ENCODE data around the gene RADIL.
"Not testable (repeated sequence)": the region's sequence is repeated elsewhere in the genome, so short reads cannot be mapped to it uniquely, and the experiment has no call there.

RADIL gene

DNA sequence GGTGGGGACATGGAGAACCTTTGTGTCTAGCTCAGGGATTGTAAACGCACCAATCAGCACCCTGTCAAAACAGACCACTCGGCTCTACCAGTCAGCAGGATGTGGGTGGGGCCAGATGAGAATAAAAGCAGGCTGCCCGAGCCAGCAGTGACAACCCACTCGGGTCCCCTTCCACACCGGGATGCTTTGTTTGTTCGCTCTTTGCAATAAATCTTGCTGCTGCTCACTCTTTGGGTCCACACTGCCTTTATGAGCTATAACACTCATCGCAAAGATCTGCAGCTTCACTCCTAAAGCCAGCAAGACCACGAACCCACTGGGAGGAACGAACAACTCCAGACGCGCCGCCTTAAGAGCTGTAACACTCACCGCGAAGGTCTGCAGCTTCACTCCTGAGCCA, 89.3 kb downstream of the RADIL start:
- H3K9me3 Mint-ChIP-seq, H3K4me3 Mint-ChIP-seq, H3K27ac Mint-ChIP-seq: not testable (repeated sequence)

GRCh38 chr7:4793385-4793993, 90.0 kb downstream of the RADIL start:
- not testable (repeated sequence) for H3K4me1 Mint-ChIP-seq (ENCODE audit: low read depth); H3K27ac Mint-ChIP-seq; H3K9me3 Mint-ChIP-seq; H3K4me3 Mint-ChIP-seq; H3K36me3 Mint-ChIP-seq (ENCODE audit: low read depth); H3K27me3 Mint-ChIP-seq (ENCODE audit: low read depth)

More for the DNA sequence above, 89.3 kb downstream of the RADIL start:
- H3K4me1 Mint-ChIP-seq (ENCODE audit: low read depth); H3K27me3 Mint-ChIP-seq (ENCODE audit: low read depth); H3K36me3 Mint-ChIP-seq (ENCODE audit: low read depth): not testable (repeated sequence)

- no peaks in the 10 kb centered on the region for H3K9me3 Mint-ChIP-seq
- no peak overlapping the region for H3K4me3 Mint-ChIP-seq
- H3K4me1 Mint-ChIP-seq (ENCODE audit: low read depth), result peaks cover 2% of the 10 kb centered on the region
- peaks cover 11% of the 10 kb centered on the region for H3K36me3 Mint-ChIP-seq (ENCODE audit: low read depth)
- no peak overlapping the region for H3K27ac Mint-ChIP-seq
- H3K27me3 Mint-ChIP-seq (ENCODE audit: low read depth), result no peaks in the 10 kb centered on the region
These were observed 90.9 kb downstream of the RADIL start for GRCh38 chr7:4792537-4793126.

- H3K4me1 Mint-ChIP-seq (ENCODE audit: low read depth), result peaks cover 2% of the 10 kb centered on the region
- no peaks in the 10 kb centered on the region for H3K9me3 Mint-ChIP-seq
- H3K27me3 Mint-ChIP-seq (ENCODE audit: low read depth), result no peaks in the 10 kb centered on the region
- peaks cover 11% of the 10 kb centered on the region for H3K36me3 Mint-ChIP-seq (ENCODE audit: low read depth)
- H3K27ac Mint-ChIP-seq, result no peak overlapping the region
- H3K4me3 Mint-ChIP-seq, result no peak overlapping the region
These were observed 91.6 kb downstream of the RADIL start for GRCh38 chr7:4791738-4792536.

- Mint-ChIP-seq H3K27me3 (ENCODE audit: low read depth) (no peaks in the 10 kb centered on the region), H3K9me3 (no peaks in the 10 kb centered on the region), H3K4me3 (no peak overlapping the region), H3K4me1 (ENCODE audit: low read depth) (peaks cover 2% of the 10 kb centered on the region), H3K27ac (no peak overlapping the region), H3K36me3 (ENCODE audit: low read depth) (peaks cover 11% of the 10 kb centered on the region)
These were observed 92.3 kb downstream of the RADIL start for GRCh38 chr7:4791101-4791737.

DNA sequence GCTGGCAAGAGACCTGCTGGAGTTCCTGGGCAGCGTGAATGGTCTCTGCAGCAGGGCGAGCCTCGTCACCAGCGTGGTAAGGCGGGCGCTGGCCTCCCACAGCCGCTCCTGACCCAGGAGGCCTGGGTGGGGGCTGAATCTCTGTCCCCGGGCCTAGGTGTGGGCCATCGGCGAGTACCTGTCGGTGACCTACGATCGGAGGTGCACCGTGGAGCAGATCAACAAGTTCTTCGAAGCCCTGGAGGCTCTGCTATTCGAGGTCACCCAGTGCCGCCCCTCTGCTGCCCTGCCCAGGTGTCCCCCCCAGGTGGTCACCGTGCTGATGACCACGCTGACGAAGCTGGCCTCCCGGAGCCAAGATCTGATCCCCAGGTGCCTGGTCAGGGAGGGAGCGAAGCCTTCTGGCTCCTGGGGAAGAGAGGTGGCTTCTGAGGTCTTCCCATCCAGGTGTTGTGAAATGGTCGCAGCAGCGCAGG, 93.0 kb downstream of the RADIL start:
- H3K27ac Mint-ChIP-seq, result no peak overlapping the region
- H3K36me3 Mint-ChIP-seq (ENCODE audit: low read depth), result peaks cover 13% of the 10 kb centered on the region
- H3K27me3 Mint-ChIP-seq (ENCODE audit: low read depth), result no peaks in the 10 kb centered on the region
- no peaks in the 10 kb centered on the region for H3K9me3 Mint-ChIP-seq
- peaks cover 2% of the 10 kb centered on the region for H3K4me1 Mint-ChIP-seq (ENCODE audit: low read depth)
- H3K4me3 Mint-ChIP-seq, result no peak overlapping the region

DNA sequence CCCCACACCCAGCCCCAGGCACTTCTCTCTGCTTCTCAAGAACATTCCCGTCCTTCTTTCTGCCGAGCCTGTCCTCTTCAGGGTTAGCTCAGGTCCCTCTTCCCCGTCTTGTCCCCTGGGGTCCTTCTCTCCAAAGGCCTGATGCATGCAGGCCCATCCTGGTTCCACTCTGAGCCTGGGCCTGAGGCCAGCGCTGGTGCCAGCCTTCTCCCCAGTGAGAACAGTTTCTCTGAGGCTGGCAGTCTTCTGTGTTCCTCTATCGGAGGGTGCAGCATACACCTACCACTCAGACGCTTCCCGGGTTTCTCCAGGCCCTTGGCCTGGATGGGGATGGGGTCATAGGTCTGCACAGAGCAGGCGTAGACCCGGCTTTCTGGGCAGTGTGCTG, 93.4 kb downstream of the RADIL start:
- Mint-ChIP-seq H3K27ac (no peak overlapping the region), H3K4me1 (ENCODE audit: low read depth) (peaks cover 2% of the 10 kb centered on the region), H3K9me3 (no peaks in the 10 kb centered on the region), H3K27me3 (ENCODE audit: low read depth) (no peaks in the 10 kb centered on the region), H3K4me3 (no peak overlapping the region), H3K36me3 (ENCODE audit: low read depth) (peaks cover 13% of the 10 kb centered on the region)

GRCh38 chr7:4789194-4790077, 94.1 kb downstream of the RADIL start:
- Mint-ChIP-seq H3K4me1 (ENCODE audit: low read depth) (peaks cover 2% of the 10 kb centered on the region), H3K27me3 (ENCODE audit: low read depth) (no peaks in the 10 kb centered on the region), H3K4me3 (no peak overlapping the region), H3K36me3 (ENCODE audit: low read depth) (peaks cover 13% of the 10 kb centered on the region), H3K9me3 (no peaks in the 10 kb centered on the region), H3K27ac (no peak overlapping the region)

GRCh38 chr7:4788627-4789189, 94.8 kb downstream of the RADIL start:
- no peaks in the 10 kb centered on the region for H3K9me3 Mint-ChIP-seq
- peaks cover 10% of the 10 kb centered on the region for H3K36me3 Mint-ChIP-seq (ENCODE audit: low read depth)
- H3K27me3 Mint-ChIP-seq (ENCODE audit: low read depth), result no peaks in the 10 kb centered on the region
- no peak overlapping the region for H3K27ac Mint-ChIP-seq
- peaks cover 2% of the 10 kb centered on the region for H3K4me1 Mint-ChIP-seq (ENCODE audit: low read depth)
- no peak overlapping the region for H3K4me3 Mint-ChIP-seq

DNA sequence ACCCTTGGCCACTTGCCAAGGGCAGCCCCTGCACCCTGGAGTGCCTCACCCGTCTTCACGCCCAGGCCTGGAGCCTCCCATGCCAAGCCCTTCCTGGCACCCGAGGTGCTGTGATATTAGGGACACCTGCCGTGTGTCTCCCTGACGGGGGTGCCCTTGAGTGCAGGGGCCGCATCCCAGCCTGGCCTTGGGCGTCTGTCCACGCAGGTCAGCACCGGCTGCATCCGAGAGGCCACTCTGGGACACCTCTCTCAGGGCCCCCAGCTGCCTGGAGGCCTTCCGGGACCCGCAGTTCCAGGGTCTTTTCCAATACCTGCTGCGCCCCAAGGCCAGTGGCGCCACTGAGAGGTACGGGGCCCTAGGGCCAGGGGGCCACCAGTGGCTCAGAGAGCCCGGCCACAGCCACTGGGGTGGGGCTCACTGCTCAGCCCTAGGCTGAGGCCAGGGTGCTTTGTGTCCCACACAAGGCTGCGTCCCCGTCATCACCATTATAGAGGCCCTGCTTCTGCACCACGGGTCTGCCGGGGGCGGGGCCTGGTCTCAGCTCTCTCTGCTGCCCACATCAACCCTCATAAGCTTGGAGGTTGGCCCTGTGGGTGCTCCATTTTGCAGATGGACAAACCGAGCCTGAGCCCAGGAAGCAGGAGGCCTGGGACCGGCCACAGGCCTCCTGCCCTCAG, 95.4 kb downstream of the RADIL start:
- no peaks in the 10 kb centered on the region for H3K9me3 Mint-ChIP-seq
- H3K4me1 Mint-ChIP-seq (ENCODE audit: low read depth), result peaks cover 2% of the 10 kb centered on the region
- H3K4me3 Mint-ChIP-seq, result no peak overlapping the region
- H3K27ac Mint-ChIP-seq, result no peak overlapping the region
- peaks cover 11% of the 10 kb centered on the region for H3K36me3 Mint-ChIP-seq (ENCODE audit: low read depth)
- no peaks in the 10 kb centered on the region for H3K27me3 Mint-ChIP-seq (ENCODE audit: low read depth)

GRCh38 chr7:4787541-4787940, 96.0 kb downstream of the RADIL start:
- H3K9me3 Mint-ChIP-seq, result no peaks in the 10 kb centered on the region
- H3K36me3 Mint-ChIP-seq (ENCODE audit: low read depth), result peaks cover 12% of the 10 kb centered on the region
- no peaks in the 10 kb centered on the region for H3K27me3 Mint-ChIP-seq (ENCODE audit: low read depth)
- H3K4me1 Mint-ChIP-seq (ENCODE audit: low read depth), result peaks cover 2% of the 10 kb centered on the region
- H3K27ac Mint-ChIP-seq, result no peak overlapping the region
- no peak overlapping the region for H3K4me3 Mint-ChIP-seq

GRCh38 chr7:4786015-4786414, 97.5 kb downstream of the RADIL start:
- Mint-ChIP-seq H3K36me3 (ENCODE audit: low read depth) (peaks cover 15% of the 10 kb centered on the region), H3K27me3 (ENCODE audit: low read depth) (no peaks in the 10 kb centered on the region), H3K27ac (no peak overlapping the region), H3K4me1 (ENCODE audit: low read depth) (no peaks in the 10 kb centered on the region), H3K9me3 (no peaks in the 10 kb centered on the region), H3K4me3 (no peak overlapping the region)

DNA sequence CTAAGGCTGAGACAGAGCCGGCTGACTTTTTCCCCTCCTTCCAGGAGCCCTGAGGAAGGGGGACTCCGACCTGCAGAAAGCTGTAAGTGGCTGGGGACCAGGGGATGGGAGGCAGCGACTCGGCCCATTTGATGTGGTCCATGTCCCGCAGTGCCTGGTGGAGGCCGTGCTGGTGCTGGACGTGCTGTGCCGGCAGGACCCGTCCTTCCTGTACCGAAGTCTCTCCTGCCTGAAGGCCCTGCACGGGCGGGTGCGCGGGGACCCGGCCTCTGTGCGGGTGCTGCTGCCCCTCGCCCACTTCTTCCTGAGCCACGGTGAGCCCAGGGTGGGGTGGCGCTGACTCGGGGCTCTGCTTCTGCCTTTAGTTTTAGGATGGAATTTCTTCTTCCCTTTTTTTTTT, 98.1 kb downstream of the RADIL start:
- H3K27ac Mint-ChIP-seq, result no peak overlapping the region
- H3K4me3 Mint-ChIP-seq, result no peak overlapping the region
- H3K4me1 Mint-ChIP-seq (ENCODE audit: low read depth), result no peaks in the 10 kb centered on the region
- no peaks in the 10 kb centered on the region for H3K9me3 Mint-ChIP-seq
- no peaks in the 10 kb centered on the region for H3K27me3 Mint-ChIP-seq (ENCODE audit: low read depth)
- H3K36me3 Mint-ChIP-seq (ENCODE audit: low read depth), result peaks cover 17% of the 10 kb centered on the region

Data from T-helper 1 cell treated with Interleukin-12 subunit alpha and Interleukin-12 subunit beta and Interleukin-4 antibody, amounts not matched to agents 30 μg/mL and 1 μg/mL, for 36 hours (primary cell).